ENCODE measurements around the gene ERC2. TPM values are rescaled to one million over a fixed set of nuclear protein-coding genes. Genes with fewer than 3 reads are reported as not detected.

The ERC2 gene
- total and polyA plus RNA-seq, 2 of the 13 experiments (the other 11 are each of a cell fraction or from before 2014, with no cell fraction given) = 0.16 to 0.22 TPM

- TF ChIP-seq ZNF318 (CRISPR knock-in tag; IDR thresholded peaks at IDR 0.05) = no peak
- TF ChIP-seq TSC22D2 (CRISPR knock-in tag; IDR thresholded peaks at IDR 0.05; ENCODE audit: borderline replicate concordance) = no peak
- TF ChIP-seq ZNF33B (CRISPR knock-in tag; IDR thresholded peaks at IDR 0.05) = no peak
- no peak for TF ChIP-seq ZNF576 (CRISPR knock-in tag; IDR thresholded peaks at IDR 0.05)
- no peak for TF ChIP-seq ZFP36L1 (CRISPR knock-in tag; IDR thresholded peaks at IDR 0.05)
- no peak for TF ChIP-seq DR1 (CRISPR knock-in tag; IDR thresholded peaks at IDR 0.05)
- no peak for TF ChIP-seq ZNF670 (CRISPR knock-in tag; IDR thresholded peaks at IDR 0.05; ENCODE audit: borderline replicate concordance)
- no peak for TF ChIP-seq ZNF180 (CRISPR knock-in tag; IDR thresholded peaks at IDR 0.05; ENCODE audit: borderline replicate concordance, low read depth)
- no peak for TF ChIP-seq SKIL (CRISPR knock-in tag; IDR thresholded peaks at IDR 0.05; ENCODE audit: borderline replicate concordance)
- TF ChIP-seq HCFC1 (IDR thresholded peaks at IDR 0.05; ENCODE audit: low read depth, low read length) = no peak
- no peak for TF ChIP-seq ZNF646 (CRISPR knock-in tag; IDR thresholded peaks at IDR 0.05)
Measured at GRCh38 chr3:55678546-55679216, 789.6 kb downstream of the ERC2 start (continued).
